Upper lobe of left lung (tissue), 4 donors: ENCODE results near the gene DSP.

Experiments
- CTCF ChIP-seq, 6 experiments: fragments of 450-650 bp in 4 of 6; fragments of 200-600 bp in 2 of 6; sonication (generic) in 2 of 6; IDR thresholded peaks; one replicate each; pipeline ENCODE4 v1.5.1; 2016 to 2019; ENCODE audit warnings: antibody characterized with exemption in 6 of 6
- EP300 ChIP-seq, 4 donors: sonication (generic); formaldehyde crosslinking; IDR thresholded peaks; one replicate each; pipeline ENCODE4 v1.5.1; 2017; ENCODE audit warnings: antibody characterized with exemption in 4 of 4, control low read depth in 2 of 4

GRCh38 chr6:7546383-7546782 lies 4.9 kb downstream of the DSP start:
- TF ChIP-seq CTCF (IDR thresholded peaks at IDR 0.05) (no peak), EP300 (IDR thresholded peaks at IDR 0.05) (no peak)
